ENCODE data around the gene SCAPER. TPM values are rescaled to one million over a fixed set of nuclear protein-coding genes. Genes with fewer than 3 reads are reported as not detected.

Gene SCAPER, protein sequence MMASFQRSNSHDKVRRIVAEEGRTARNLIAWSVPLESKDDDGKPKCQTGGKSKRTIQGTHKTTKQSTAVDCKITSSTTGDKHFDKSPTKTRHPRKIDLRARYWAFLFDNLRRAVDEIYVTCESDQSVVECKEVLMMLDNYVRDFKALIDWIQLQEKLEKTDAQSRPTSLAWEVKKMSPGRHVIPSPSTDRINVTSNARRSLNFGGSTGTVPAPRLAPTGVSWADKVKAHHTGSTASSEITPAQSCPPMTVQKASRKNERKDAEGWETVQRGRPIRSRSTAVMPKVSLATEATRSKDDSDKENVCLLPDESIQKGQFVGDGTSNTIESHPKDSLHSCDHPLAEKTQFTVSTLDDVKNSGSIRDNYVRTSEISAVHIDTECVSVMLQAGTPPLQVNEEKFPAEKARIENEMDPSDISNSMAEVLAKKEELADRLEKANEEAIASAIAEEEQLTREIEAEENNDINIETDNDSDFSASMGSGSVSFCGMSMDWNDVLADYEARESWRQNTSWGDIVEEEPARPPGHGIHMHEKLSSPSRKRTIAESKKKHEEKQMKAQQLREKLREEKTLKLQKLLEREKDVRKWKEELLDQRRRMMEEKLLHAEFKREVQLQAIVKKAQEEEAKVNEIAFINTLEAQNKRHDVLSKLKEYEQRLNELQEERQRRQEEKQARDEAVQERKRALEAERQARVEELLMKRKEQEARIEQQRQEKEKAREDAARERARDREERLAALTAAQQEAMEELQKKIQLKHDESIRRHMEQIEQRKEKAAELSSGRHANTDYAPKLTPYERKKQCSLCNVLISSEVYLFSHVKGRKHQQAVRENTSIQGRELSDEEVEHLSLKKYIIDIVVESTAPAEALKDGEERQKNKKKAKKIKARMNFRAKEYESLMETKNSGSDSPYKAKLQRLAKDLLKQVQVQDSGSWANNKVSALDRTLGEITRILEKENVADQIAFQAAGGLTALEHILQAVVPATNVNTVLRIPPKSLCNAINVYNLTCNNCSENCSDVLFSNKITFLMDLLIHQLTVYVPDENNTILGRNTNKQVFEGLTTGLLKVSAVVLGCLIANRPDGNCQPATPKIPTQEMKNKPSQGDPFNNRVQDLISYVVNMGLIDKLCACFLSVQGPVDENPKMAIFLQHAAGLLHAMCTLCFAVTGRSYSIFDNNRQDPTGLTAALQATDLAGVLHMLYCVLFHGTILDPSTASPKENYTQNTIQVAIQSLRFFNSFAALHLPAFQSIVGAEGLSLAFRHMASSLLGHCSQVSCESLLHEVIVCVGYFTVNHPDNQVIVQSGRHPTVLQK (N-terminal part only)
- total RNA-seq, result 6.4 and 20.8 TPM in 2 replicates

DNA sequence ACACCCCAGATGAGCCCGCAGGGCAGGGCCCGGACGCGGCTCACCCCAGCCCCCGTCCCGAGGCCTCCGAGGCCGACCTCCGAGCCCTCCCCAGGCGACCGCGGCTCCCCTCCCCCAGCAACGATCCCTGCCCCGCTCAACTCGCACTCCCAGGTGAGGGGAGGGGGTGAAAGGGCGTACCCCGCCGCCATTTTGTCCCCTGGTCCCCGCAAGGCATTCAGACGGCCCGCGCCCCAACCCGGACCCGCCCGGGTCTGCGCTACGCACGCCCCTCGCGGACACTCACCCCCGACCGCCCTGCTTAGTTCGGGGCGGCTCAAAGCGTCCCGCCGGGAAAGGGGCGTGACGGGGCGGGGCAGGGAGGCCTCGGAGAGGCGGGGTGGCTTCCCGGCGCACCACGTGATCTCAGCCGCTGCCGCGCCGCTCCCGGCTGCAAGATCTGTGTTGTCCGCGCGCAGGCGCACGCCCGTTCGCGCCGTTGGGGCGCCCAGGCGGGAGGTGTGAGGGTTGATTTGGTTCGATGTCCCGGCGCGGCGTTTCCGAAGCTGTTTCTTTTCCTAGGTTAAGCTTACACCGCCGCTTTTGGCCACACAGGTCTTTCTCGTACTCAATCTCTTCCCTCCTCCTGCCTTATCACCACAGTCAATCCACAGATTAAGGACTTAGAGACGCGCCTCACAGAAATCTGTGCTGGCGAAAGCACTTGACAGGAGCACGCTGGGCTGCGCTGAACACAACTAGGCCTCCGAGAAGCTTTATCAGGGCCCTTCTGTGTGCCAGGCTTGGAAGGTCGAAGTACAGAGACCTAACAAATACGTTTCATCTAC, at the start of gene SCAPER:
Gene SCAPER (minus strand): TSS at position 328 of the 827 bp plus-strand sequence. CDS start 21,523 bp downstream, outside the sequence.
- DNase-seq (ENCODE audit: low read depth), result peak; percentile 42
- Histone ChIP-seq H3K36me3 (ENCODE audit: control insufficient read depth, insufficient read depth, low read length) (no peaks in the 10 kb centered on the region), H3K4me3 (ENCODE audit: low read depth, low read length) (peak within 1 kb of the TSS; percentile 88), H3K27me3 (ENCODE audit: control insufficient read depth, insufficient read depth, low read length) (no peaks in the 10 kb centered on the region)
- TF ChIP-seq, protein P1, sequence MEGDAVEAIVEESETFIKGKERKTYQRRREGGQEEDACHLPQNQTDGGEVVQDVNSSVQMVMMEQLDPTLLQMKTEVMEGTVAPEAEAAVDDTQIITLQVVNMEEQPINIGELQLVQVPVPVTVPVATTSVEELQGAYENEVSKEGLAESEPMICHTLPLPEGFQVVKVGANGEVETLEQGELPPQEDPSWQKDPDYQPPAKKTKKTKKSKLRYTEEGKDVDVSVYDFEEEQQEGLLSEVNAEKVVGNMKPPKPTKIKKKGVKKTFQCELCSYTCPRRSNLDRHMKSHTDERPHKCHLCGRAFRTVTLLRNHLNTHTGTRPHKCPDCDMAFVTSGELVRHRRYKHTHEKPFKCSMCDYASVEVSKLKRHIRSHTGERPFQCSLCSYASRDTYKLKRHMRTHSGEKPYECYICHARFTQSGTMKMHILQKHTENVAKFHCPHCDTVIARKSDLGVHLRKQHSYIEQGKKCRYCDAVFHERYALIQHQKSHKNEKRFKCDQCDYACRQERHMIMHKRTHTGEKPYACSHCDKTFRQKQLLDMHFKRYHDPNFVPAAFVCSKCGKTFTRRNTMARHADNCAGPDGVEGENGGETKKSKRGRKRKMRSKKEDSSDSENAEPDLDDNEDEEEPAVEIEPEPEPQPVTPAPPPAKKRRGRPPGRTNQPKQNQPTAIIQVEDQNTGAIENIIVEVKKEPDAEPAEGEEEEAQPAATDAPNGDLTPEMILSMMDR (IDR thresholded peaks at IDR 0.05; ENCODE audit: insufficient read depth, low read length, poor library complexity, severe bottlenecking), result no peak

DNA sequence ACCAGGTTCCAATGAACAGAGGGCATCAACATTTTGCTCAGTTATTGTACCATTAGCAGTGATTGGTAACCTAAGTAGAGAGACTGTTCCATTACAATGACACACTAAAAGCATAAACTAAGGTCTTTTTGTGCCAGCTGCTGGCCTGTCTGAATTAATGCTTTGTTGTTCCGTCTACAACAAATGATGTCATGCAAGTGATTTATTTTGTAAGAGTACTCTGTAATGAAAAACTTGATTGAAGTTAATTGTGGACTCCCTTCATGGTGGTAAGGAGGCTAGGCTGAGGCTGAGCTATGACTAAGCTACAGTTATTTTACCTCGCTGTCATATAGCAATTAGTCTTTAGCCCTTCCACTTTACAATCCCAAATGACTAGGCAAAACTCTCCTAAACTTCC, 49.6 kb upstream of the SCAPER start:
- no peak overlapping the region for H3K4me3 ChIP-seq (ENCODE audit: low read depth, low read length)
- TF ChIP-seq, protein P1 (IDR thresholded peaks at IDR 0.05; ENCODE audit: insufficient read depth, low read length, poor library complexity, severe bottlenecking), result no peak
- H3K36me3 ChIP-seq (ENCODE audit: control insufficient read depth, insufficient read depth, low read length), result no peaks in the 10 kb centered on the region
- no peak for DNase-seq (ENCODE audit: low read depth)
- H3K27me3 ChIP-seq (ENCODE audit: control insufficient read depth, insufficient read depth, low read length), result no peaks in the 10 kb centered on the region

DNA sequence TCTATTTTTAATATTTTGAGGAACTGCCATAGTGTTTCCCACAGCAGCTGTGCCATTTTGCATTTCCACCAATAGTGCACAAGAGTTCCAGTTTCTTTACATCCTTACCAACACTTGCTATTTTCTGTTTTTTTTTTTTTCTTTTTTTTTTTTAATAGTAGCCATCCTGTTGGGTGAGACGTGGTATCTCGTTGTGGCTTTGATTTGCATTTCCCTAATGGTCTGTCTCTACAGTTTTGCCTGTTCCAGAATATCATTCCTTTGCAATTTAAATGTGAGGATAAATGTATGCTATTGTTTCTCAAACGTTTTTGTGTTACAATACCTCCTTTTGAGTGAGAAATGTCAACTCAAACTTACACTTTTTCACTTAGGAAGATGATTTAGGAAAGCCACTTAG, 48.8 kb upstream of the SCAPER start:
- DNase-seq (ENCODE audit: low read depth), result no peak
- Histone ChIP-seq H3K4me3 (ENCODE audit: low read depth, low read length) (no peak overlapping the region), H3K36me3 (ENCODE audit: control insufficient read depth, insufficient read depth, low read length) (no peaks in the 10 kb centered on the region), H3K27me3 (ENCODE audit: control insufficient read depth, insufficient read depth, low read length) (no peaks in the 10 kb centered on the region)
- TF ChIP-seq, protein P1 (IDR thresholded peaks at IDR 0.05; ENCODE audit: insufficient read depth, low read length, poor library complexity, severe bottlenecking), result no peak

DNA sequence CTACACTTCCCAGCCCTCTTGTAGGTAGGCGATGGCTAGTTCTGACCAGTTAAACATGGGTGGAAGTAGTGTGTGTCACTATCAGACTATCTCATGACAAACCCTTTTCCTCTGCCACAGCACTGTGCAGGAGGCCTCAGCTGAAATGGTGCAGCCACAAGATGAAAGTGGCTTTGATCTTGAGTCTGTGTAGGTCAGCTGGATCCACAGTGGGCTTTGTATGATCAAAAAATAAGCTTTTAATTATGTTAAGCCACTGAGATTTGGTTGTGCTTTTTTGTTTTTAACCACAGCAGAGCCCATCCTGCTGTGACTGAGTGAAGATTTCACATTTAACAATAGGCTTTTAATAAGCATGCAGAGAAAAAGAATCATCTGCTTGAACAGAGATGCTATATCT, 46.1 kb upstream of the SCAPER start:
- peaks cover 1% of the 10 kb centered on the region for H3K36me3 ChIP-seq (ENCODE audit: control insufficient read depth, insufficient read depth, low read length)
- H3K4me3 ChIP-seq (ENCODE audit: low read depth, low read length), result no peak overlapping the region
- TF ChIP-seq, protein P1 (IDR thresholded peaks at IDR 0.05; ENCODE audit: insufficient read depth, low read length, poor library complexity, severe bottlenecking), result no peak
- H3K27me3 ChIP-seq (ENCODE audit: control insufficient read depth, insufficient read depth, low read length), result no peaks in the 10 kb centered on the region
- no peak for DNase-seq (ENCODE audit: low read depth)

DNA sequence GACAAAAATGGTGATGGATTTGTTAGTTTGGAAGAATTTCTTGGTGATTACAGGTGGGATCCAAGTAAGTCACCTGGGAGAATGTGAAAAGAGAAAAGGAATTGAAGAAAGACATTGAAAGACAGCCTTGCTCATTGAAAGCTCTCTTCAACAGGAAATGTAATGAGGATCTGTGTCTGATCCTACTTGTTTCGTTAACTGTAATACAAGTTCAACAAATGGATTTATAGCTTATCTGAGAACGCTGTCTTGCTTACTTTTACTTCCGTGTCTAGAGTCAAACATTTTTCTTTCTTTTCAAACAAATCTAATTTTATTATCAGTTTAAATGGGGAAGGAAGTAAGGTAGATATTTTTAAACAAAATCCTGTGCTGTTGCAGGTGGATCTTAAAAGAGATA, 42.3 kb upstream of the SCAPER start:
- TF ChIP-seq, protein P1 (IDR thresholded peaks at IDR 0.05; ENCODE audit: insufficient read depth, low read length, poor library complexity, severe bottlenecking), result no peak
- Histone ChIP-seq H3K4me3 (ENCODE audit: low read depth, low read length) (no peak overlapping the region), H3K36me3 (ENCODE audit: control insufficient read depth, insufficient read depth, low read length) (peaks cover 1% of the 10 kb centered on the region), H3K27me3 (ENCODE audit: control insufficient read depth, insufficient read depth, low read length) (no peaks in the 10 kb centered on the region)
- DNase-seq (ENCODE audit: low read depth), result no peak

Measured in kidney epithelial cell (primary cell).